K562 (cell line): ENCODE results near the gene POLD2. TPM values are rescaled to one million over a fixed set of nuclear protein-coding genes. Genes with fewer than 3 reads are reported as not detected.

Experiments used
- ATAC-seq: fragments of 200-7000 bp; cut with Tn5 transposase; 3 replicates; pipeline ENCODE4 v1.9.1; 2020; ENCODE audit warnings: moderate library complexity
- BruUV-seq: library from RNA; stranded (reverse); fragments of 400-500 nt; replicated peaks from 2 replicates; lab custom pipeline; 2021; lab: Mats Ljungman, UMichigan
- CTCF ChIA-PET: fragments of 300-600 bp; formaldehyde crosslinking; extraction: SDS; loops from one replicate; lab custom pipeline; 2021; ENCODE audit warnings: low intra/inter-chr PET ratio; lab: Yijun Ruan, JAX
- POLR2A ChIA-PET: fragments of 300-600, 350-650 bp; sonication (Branson Sonifier 250); formaldehyde crosslinking; extraction: SDS; loops from one replicate; lab custom pipeline; 2021; ENCODE audit warnings: antibody characterized with exemption, inconsistent platforms; lab: Yijun Ruan, JAX
- DNase-seq, 4 experiments: peaks; one replicate each; pipeline versions ENCODE4 v3.0.0 to v3.0.0-alpha.2; 2011 to 2018; ENCODE audit warnings: low spot score in 3 of 4, mixed read lengths in 3 of 4; ENCODE audit errors: extremely low read depth in 1 of 4
- FAIRE-seq: peaks from 2 replicates; lab custom pipeline; 2011; peaks lifted over from hg19 to GRCh38; lab: Jason Lieb, UNC
- H2AFZ ChIP-seq: 2 replicates; pipeline ENCODE4 v1.6.0; 2011; ENCODE audit warnings: low read depth, low read length, control low read depth, inconsistent platforms
- H3K27ac ChIP-seq: fragments of 200-600 bp; 3 replicates; pipeline ENCODE4 v1.8.0; 2011; ENCODE audit warnings: low read depth, mild to moderate bottlenecking, control low read depth, inconsistent platforms, low read length, moderate library complexity, mixed read lengths; ENCODE audit errors: extremely low read depth
- H3K27me3 ChIP-seq, 2 experiments: fragments of 300-600 bp in 1 of 2; 2 replicates in 1 of 2; 3 replicates in 1 of 2; pipeline versions ENCODE4 v1.6.0 to v1.8.0; 2011; ENCODE audit warnings: inconsistent platforms in 2 of 2, low read length in 2 of 2, mild to moderate bottlenecking in 1 of 2, mixed read lengths in 1 of 2, moderate library complexity in 1 of 2; ENCODE audit not compliant: control insufficient read depth in 2 of 2, insufficient read depth in 2 of 2
- H3K36me3 ChIP-seq: fragments of 300-600 bp; 3 replicates; pipeline ENCODE4 v1.8.0; 2011; ENCODE audit warnings: mild to moderate bottlenecking, low read length, inconsistent platforms; ENCODE audit not compliant: control insufficient read depth, insufficient read depth
- H3K4me1 ChIP-seq, 2 experiments: fragments of 200-600 bp in 1 of 2; replicated peaks in 1 of 2; 2 replicates in 1 of 2; 3 replicates in 1 of 2; pipeline versions ENCODE4 v1.5.1 to v1.8.0; 2011; ENCODE audit warnings: inconsistent platforms in 2 of 2, low read length in 2 of 2, mild to moderate bottlenecking in 1 of 2, mixed read lengths in 1 of 2, moderate library complexity in 1 of 2; ENCODE audit not compliant: control insufficient read depth in 2 of 2, insufficient read depth in 2 of 2
- H3K4me2 ChIP-seq: 2 replicates; pipeline ENCODE4 v1.6.1; 2011; ENCODE audit warnings: low read length, control low read depth, inconsistent platforms, mixed read lengths; ENCODE audit not compliant: insufficient read depth
- H3K4me3 ChIP-seq: fragments of 200-600 bp; sonication (generic), shearing (Covaris generic); 2 replicates; pipeline ENCODE4 v1.5.1; 2016; ENCODE audit warnings: control low read depth, inconsistent platforms
- H3K79me2 ChIP-seq: fragments of 200-600 bp; 3 replicates; pipeline ENCODE4 v1.8.0; 2011; ENCODE audit warnings: low read length, inconsistent platforms; ENCODE audit not compliant: control insufficient read depth, insufficient read depth
- H3K9ac ChIP-seq, 2 experiments: 2 replicates each; pipeline versions ENCODE4 v1.6.0 to v1.6.1; 2011; ENCODE audit warnings: low read depth in 2 of 2, low read length in 2 of 2, control low read depth in 1 of 2, inconsistent platforms in 1 of 2, mild to moderate bottlenecking in 1 of 2, mixed read lengths in 1 of 2; ENCODE audit not compliant: insufficient read depth in 1 of 2
- H3K9me1 ChIP-seq: one replicate; pipeline ENCODE4 v1.6.0; 2011; ENCODE audit warnings: inconsistent platforms, mild to moderate bottlenecking, low read length, moderate library complexity; ENCODE audit not compliant: control insufficient read depth, insufficient read depth
- H3K9me3 ChIP-seq: replicated peaks from 2 replicates; pipeline ENCODE4 v1.5.1; 2011; ENCODE audit warnings: low read depth, low read length, inconsistent platforms; ENCODE audit not compliant: control insufficient read depth, insufficient read depth
- H4K20me1 ChIP-seq: replicated peaks from 2 replicates; pipeline ENCODE4 v1.6.1; 2011; ENCODE audit warnings: low read length, inconsistent platforms, mixed read lengths; ENCODE audit not compliant: control insufficient read depth, insufficient read depth
- BMI1 ChIP-seq: fragments of 150-350 bp; IDR thresholded peaks from 2 replicates; pipeline ENCODE4 v1.6.1; 2014; ENCODE audit warnings: low read length
- KDM2B ChIP-seq: fragments of 250-450 bp; sonication (Bioruptor Pico); IDR thresholded peaks from 2 replicates; pipeline ENCODE4 v1.8.0; 2021; ENCODE audit warnings: mild to moderate bottlenecking, moderate library complexity
- KLF6 ChIP-seq: fragments of 250-450 bp; sonication (Bioruptor Pico); IDR thresholded peaks from 2 replicates; pipeline ENCODE4 v1.4.0; 2020; ENCODE audit warnings: mild to moderate bottlenecking, moderate library complexity, borderline replicate concordance
- MCM2 ChIP-seq: fragments of 450-650 bp; IDR thresholded peaks from 2 replicates; pipeline ENCODE4 v1.6.1; 2017; ENCODE audit warnings: low read depth, mild to moderate bottlenecking
- POLR2G ChIP-seq: fragments of 200-400 bp; formaldehyde crosslinking; IDR thresholded peaks from 2 replicates; pipeline ENCODE4 v1.6.1; 2017; ENCODE audit warnings: low read depth, mild to moderate bottlenecking, antibody characterized with exemption, low read length, moderate library complexity
- RBFOX2 ChIP-seq: fragments of 200-400 bp; formaldehyde crosslinking; IDR thresholded peaks from 2 replicates; pipeline ENCODE4 v1.6.1; 2017; ENCODE audit warnings: low read depth, mild to moderate bottlenecking, low read length, moderate library complexity
- ZEB2 ChIP-seq: fragments of 450-650 bp; IDR thresholded peaks from 2 replicates; pipeline ENCODE4 v1.6.1; 2016
- WGBS: fragments of 100-300 bp; shearing (Covaris generic); methylation state at CpG from one replicate; pipeline ENCODE4 v1.1.6; 2016; ENCODE audit warnings: low coverage, mixed read lengths; ENCODE audit not compliant: insufficient coverage; ENCODE audit errors: missing lambda C conversion rate; 5-methylcytosine and 5-hydroxymethylcytosine counted together
- in situ Hi-C: fragments of 300-500 bp; cut with MboI; formaldehyde crosslinking; loops from 4 replicates; pipeline ENCODE4 v1.15.0; 2018; ENCODE audit warnings: inconsistent platforms, mixed read lengths
- intact Hi-C: fragments of 100-400 bp; cut with micrococcal nuclease; formaldehyde crosslinking; loops from 2 replicates; pipeline ENCODE4 v1.14.2; 2022
- polyA plus RNA-seq, 8 experiments: library from polyadenylated mRNA; depleted of rRNA in 4 of 8; stranded (reverse) in 5 of 8; unstranded in 3 of 8; fragments of >200 nt; fragmentation: Nextera tagmentation in 2 of 8; fragmentation: Illumina TruSeq in 1 of 8; extraction: Ambion mirVana in 2 of 8; extraction: Trizol in 1 of 8; gene quantifications; 2 replicates each; pipeline versions ENCODE4 v1.2.1 to v1.2.3, GENCODE V29; 2011 to 2014; ENCODE audit warnings: inconsistent platforms in 1 of 8, missing spikeins in 1 of 8
- total RNA-seq, 7 experiments: library from RNA; depleted of rRNA in 6 of 7; stranded (reverse); fragments of >200 nt in 6 of 7; fragmentation: Illumina TruSeq in 2 of 7; extraction: Trizol in 2 of 7; gene quantifications; 2 replicates each; pipeline versions ENCODE4 v1.2.1 to v1.2.3, GENCODE V29; 2011 to 2021; ENCODE audit warnings: low replicate concordance in 1 of 7

POLD2 gene
- total and polyA plus RNA-seq, 9 of the 15 experiments (the other 6 are each of a cell fraction or from before 2014, with no cell fraction given) = 29.7 to 259 (median 225) TPM

GRCh38 chr7:44116087-44116788 lies 7.1 kb downstream of the POLD2 start:
- in situ Hi-C loops = no loop called here
- BruUV-seq = no TSS peak
- CTCF ChIA-PET = no interaction called here

More at GRCh38 chr7:44116087-44116788, 7.1 kb downstream of the POLD2 start:
- Histone ChIP-seq H3K27ac (no peak overlapping the region), H3K4me1 (peaks cover 11 to 43% of the 10 kb centered on the region in 2 experiments; a peak in 4 of 5 replicates), H3K27me3 (peaks cover 2 to 9% of the 10 kb centered on the region in 2 experiments; a peak in 3 of 5 replicates), H4K20me1 (peaks cover 31% of the 10 kb centered on the region), H3K9me1 (peaks cover 13% of the 10 kb centered on the region), H3K4me2 (no peak overlapping the region), H3K9ac (no peak overlapping the region), H2AFZ (no peak overlapping the region), H3K36me3 (peaks cover 69% of the 10 kb centered on the region), H3K9me3 (no peaks in the 10 kb centered on the region), H3K4me3 (no peak overlapping the region), H3K79me2 (peaks cover 23% of the 10 kb centered on the region)
- intact Hi-C loops = no loop called here
- FAIRE-seq = no peak
- no peak for ATAC-seq
- WGBS = 86% methylated on average over 16 of the region's 17 CpGs
- no peak for DNase-seq
- TF ChIP-seq KLF6 (no peak), RBFOX2 (0 out of 2 replicates have a peak, but pooled peaks have one; percentile 28), MCM2 (no peak), ZEB2 (no peak), KDM2B (no peak), POLR2G (0 out of 2 replicates have a peak, but pooled peaks have one; percentile 0), BMI1 (no peak)
- POLR2A ChIA-PET = interaction anchor here (0.6 to 2.9 kb wide), 6 partner anchors 8 to 878 kb away, joined by 3 to 16 read pairs (median 4); partner anchors contain the start of gene POLD2
